Stomach (tissue), 9 donors: ENCODE data around the gene ERCC6L2. TPM values are rescaled to one million over a fixed set of nuclear protein-coding genes. Genes with fewer than 3 reads are reported as not detected.

ENCODE experiments used
- DNase-seq, 2 donors: peaks; one replicate each; pipeline versions ENCODE4 v3.0.0 to v3.0.0-alpha.2; 2013 to 2019
- H3K27ac ChIP-seq, 5 donors: fragments of 200-600 bp in 4 of 5; sonication (generic) in 4 of 5; one replicate each; pipeline ENCODE4 v1.5.1; 2013 to 2019; ENCODE audit warnings: mild to moderate bottlenecking in 1 of 5, moderate library complexity in 1 of 5
- H3K27me3 ChIP-seq, 3 donors: fragments of 200-600 bp; sonication (generic); one replicate each; pipeline ENCODE4 v1.5.1; 2017 to 2019; ENCODE audit warnings: mixed run types in 1 of 3
- H3K36me3 ChIP-seq, 4 donors: fragments of 200-600 bp; sonication (generic); 1 replicate in 3 of 4; 2 replicates in 1 of 4; pipeline ENCODE4 v1.5.1; 2016 to 2019
- H3K4me1 ChIP-seq, 4 donors: fragments of 200-600 bp; sonication (generic); one replicate each; pipeline ENCODE4 v1.5.1; 2016 to 2019
- H3K4me3 ChIP-seq, 4 donors: fragments of 200-600 bp; sonication (generic) in 3 of 4; one replicate each; pipeline ENCODE4 v1.5.1; 2016 to 2019; ENCODE audit warnings: mild to moderate bottlenecking in 1 of 4
- H3K9me3 ChIP-seq, 4 donors: fragments of 200-600 bp; sonication (generic); one replicate each; pipeline ENCODE4 v1.5.1; 2016 to 2019
- EP300 ChIP-seq: sonication (generic); formaldehyde crosslinking; IDR thresholded peaks from one replicate; pipeline ENCODE4 v1.6.1; 2017; ENCODE audit warnings: antibody characterized with exemption
- POLR2A ChIP-seq, 4 donors: fragments of 450-650 bp; IDR thresholded peaks; one replicate each; pipeline ENCODE4 v1.6.1; 2016; ENCODE audit warnings: antibody characterized with exemption in 4 of 4, control low read depth in 2 of 4, mild to moderate bottlenecking in 1 of 4, moderate library complexity in 1 of 4
- POLR2AphosphoS5 ChIP-seq, 3 donors: sonication (generic); formaldehyde crosslinking; IDR thresholded peaks; one replicate each; pipeline ENCODE4 v1.6.1; 2016; ENCODE audit warnings: antibody characterized with exemption in 3 of 3
- WGBS, 5 donors: extraction: QIAGEN DNeasy Blood & Tissue Kit in 3 of 5; methylation state at CpG; one replicate each; pipeline versions ENCODE4 v1.1.5 to v1.1.7; 2013 to 2018; 5-methylcytosine and 5-hydroxymethylcytosine counted together
- intact Hi-C: fragments of 100-400 bp; cut with DNase I; formaldehyde crosslinking; loops from one replicate; pipeline ENCODE4 v1.15.1; 2023; ENCODE audit warnings: low total_unique reads
- polyA plus RNA-seq, 3 donors: library from polyadenylated mRNA; stranded (reverse); fragments of 200-250 nt; gene quantifications; one replicate each; pipeline ENCODE4 v1.2.3, GENCODE V29; 2013
- total RNA-seq, 5 donors: library from RNA; depleted of rRNA; stranded (reverse); fragments of >200 nt; gene quantifications; one replicate each; pipeline versions ENCODE4 v1.1.0 to v1.2.3, GENCODE V29; 2014 to 2016
- TF ChIP-seq, protein P1 (sequence below), 7 experiments: fragments of 450-650 bp in 4 of 7; fragments of 200-600 bp in 3 of 7; sonication (generic) in 3 of 7; IDR thresholded peaks; one replicate each; pipeline ENCODE4 v1.5.1; 2016 to 2019; ENCODE audit warnings: antibody characterized with exemption in 7 of 7, control low read depth in 2 of 7, mild to moderate bottlenecking in 1 of 7
- donor health status: healthy with polysubstance abuse.
- donor health status: Bipolar disorder and iron deficiency.
- donor health status: healthy.

Gene ERCC6L2
- total and polyA plus RNA-seq, 8 donors: 3.9 to 218 (median 34.1) TPM

DNA sequence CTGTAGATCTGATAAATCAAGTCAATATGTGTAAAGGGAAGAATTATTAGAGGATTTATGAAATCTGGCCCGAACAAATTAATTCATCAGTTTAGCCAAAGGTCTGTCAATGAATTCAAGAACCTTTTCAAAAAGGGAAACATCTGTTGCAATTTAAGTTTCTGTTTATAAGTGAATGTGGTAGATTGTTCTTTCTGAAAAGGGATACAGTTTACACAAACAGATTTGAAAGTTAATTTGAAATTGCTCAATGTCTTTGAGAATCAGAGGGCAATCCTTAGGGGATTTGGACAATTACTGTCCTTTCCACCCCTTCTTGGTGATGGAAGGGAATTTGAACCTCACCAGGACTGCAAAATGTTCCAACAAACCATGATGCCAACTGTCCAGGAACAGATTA is 29.7 kb upstream of the ERCC6L2 start:
- Histone ChIP-seq H3K9me3 (no peaks in the 10 kb centered on the region), H3K27me3 (no peaks in the 10 kb centered on the region), H3K4me3 (no peak overlapping the region), H3K36me3 (no peaks in the 10 kb centered on the region), H3K4me1 (peaks cover 0 to 10% (median 1%) of the 10 kb centered on the region in 4 donors), H3K27ac (no peak overlapping the region)
- WGBS, 5 donors: 65 to 79% (median 71%) methylated on average over 1 of the region's 1 CpG
- no peak for TF ChIP-seq EP300
- TF ChIP-seq, protein P1, sequence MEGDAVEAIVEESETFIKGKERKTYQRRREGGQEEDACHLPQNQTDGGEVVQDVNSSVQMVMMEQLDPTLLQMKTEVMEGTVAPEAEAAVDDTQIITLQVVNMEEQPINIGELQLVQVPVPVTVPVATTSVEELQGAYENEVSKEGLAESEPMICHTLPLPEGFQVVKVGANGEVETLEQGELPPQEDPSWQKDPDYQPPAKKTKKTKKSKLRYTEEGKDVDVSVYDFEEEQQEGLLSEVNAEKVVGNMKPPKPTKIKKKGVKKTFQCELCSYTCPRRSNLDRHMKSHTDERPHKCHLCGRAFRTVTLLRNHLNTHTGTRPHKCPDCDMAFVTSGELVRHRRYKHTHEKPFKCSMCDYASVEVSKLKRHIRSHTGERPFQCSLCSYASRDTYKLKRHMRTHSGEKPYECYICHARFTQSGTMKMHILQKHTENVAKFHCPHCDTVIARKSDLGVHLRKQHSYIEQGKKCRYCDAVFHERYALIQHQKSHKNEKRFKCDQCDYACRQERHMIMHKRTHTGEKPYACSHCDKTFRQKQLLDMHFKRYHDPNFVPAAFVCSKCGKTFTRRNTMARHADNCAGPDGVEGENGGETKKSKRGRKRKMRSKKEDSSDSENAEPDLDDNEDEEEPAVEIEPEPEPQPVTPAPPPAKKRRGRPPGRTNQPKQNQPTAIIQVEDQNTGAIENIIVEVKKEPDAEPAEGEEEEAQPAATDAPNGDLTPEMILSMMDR (IDR thresholded peaks at IDR 0.05): no peak
- no peak for TF ChIP-seq POLR2A (IDR thresholded peaks at IDR 0.05)
- TF ChIP-seq POLR2AphosphoS5 (IDR thresholded peaks at IDR 0.05): no peak
- intact Hi-C loops: no loop called here
- no peak for DNase-seq

DNA sequence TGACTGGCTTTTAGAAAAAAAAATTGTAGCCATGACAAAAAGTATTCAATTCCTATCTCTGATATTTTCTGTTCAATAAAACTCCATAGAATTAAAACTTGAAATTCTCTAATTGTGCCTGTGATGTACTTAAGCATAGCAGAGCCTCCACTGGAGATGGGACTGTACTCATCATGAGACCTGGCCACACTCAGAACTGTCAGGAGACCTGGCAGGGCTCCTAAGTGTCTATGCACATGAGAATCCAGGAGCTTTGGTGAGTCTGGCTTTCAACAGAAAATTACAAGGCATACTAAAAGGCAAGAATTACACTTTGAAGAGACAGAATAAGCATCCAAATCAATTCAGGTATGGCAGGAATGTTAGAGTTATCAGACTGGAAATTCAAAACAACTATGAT is 26.7 kb upstream of the ERCC6L2 start:
- Histone ChIP-seq H3K9me3 (no peaks in the 10 kb centered on the region), H3K27ac (no peak overlapping the region), H3K4me1 (peaks cover 0 to 7% (median 1%) of the 10 kb centered on the region in 4 donors), H3K4me3 (no peak overlapping the region), H3K36me3 (no peaks in the 10 kb centered on the region), H3K27me3 (no peaks in the 10 kb centered on the region)
- intact Hi-C loops: no loop called here
- no peak for DNase-seq
- no peak for TF ChIP-seq POLR2A (IDR thresholded peaks at IDR 0.05)
- TF ChIP-seq EP300: no peak
- TF ChIP-seq, protein P1 (IDR thresholded peaks at IDR 0.05): no peak
- TF ChIP-seq POLR2AphosphoS5 (IDR thresholded peaks at IDR 0.05): no peak

DNA sequence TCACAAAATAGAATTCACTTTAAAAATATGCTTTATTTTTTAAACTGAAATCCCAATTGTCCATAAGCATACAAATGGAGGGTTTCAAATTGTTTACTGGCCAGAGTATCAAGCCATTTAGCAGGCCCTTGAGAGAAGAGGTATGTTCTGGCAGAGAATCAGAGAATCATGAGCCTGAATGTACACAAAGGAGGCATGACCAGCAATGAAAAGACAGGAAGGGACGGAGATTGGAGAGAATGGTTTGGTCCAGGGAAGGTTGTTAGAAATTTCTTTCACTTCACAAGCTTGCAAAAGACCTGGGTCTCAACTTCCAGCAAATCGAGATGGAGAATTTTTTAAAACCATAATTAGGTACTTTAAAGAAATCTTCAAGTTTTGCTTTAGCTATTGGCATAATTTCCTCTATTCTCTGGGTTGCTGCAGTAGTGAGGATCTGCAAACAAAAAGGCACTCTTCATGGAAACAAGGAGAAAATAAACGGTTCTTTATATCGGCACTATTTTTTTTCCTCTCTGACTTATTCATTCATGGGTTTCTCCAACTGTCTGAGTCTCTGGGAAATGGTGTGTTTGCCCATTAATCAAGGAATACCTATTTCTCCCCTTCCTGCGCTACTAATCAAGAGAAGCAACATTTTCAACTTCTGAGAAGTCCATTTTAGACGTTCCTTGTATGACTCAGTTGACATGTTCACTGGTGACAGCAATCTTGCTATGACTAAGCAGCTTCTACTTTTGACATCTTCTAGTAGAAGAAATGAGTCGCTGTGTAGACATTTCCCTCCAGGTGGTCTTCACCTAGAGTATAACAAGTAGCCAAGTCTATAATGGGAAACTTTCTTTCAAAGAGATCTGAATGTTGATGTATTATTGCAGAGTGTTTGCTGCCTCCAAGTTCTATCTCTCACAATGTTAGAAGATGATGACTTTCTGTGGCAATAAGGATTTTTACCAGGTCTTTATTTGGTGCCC is 23.1 kb upstream of the ERCC6L2 start:
- intact Hi-C loops: no loop called here
- no peak overlapping the region for H3K27ac ChIP-seq
- H3K4me3 ChIP-seq: no peak overlapping the region
- no peak for DNase-seq
- peaks cover 0 to 13% (median 4%) of the 10 kb centered on the region in 4 donors for H3K4me1 ChIP-seq
- no peaks in the 10 kb centered on the region for H3K27me3 ChIP-seq
- TF ChIP-seq POLR2AphosphoS5 (IDR thresholded peaks at IDR 0.05) (peak in 1 of 3 donors; percentile 40), POLR2A (IDR thresholded peaks at IDR 0.05) (no peak), EP300 (no peak)
- TF ChIP-seq, protein P1 (IDR thresholded peaks at IDR 0.05): no peak
- 63 to 78% (median 71%) methylated on average over 7 of the region's 7 CpGs for WGBS, 5 donors
- no peaks in the 10 kb centered on the region for H3K36me3 ChIP-seq
- H3K9me3 ChIP-seq: no peaks in the 10 kb centered on the region

DNA sequence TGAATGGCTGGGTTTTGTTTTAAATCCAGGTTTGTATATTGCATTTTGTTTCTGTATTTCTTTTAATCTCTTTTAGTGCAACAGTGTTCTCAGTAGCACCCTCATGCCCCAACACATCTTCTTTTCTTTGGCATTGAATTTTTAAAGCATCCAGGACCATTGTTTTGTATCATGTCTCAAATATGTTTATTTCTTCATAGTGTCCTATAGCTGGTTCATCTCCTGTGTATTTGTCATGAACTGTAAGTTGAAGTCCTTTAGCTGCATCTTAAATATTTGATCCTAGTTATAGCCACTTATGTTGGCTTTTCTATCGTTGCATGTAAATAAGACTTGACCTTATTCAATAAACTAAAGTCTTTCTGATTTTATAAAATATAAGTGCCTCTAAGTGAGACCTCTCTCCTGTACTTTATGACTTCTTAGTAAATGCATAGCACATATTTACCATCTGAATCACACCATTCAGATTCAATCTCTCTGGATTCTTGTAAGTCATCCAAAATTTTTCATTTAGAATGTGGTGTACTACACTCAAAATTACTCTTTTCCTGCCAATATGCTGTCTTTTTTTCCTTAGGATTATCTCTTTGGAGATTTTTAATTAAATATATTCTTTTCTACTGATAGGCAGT is 21.0 kb upstream of the ERCC6L2 start:
- no peak for TF ChIP-seq POLR2A (IDR thresholded peaks at IDR 0.05)
- TF ChIP-seq POLR2AphosphoS5 (IDR thresholded peaks at IDR 0.05): no peak
- no peak for TF ChIP-seq EP300
- TF ChIP-seq, protein P1 (IDR thresholded peaks at IDR 0.05): no peak
- no peaks in the 10 kb centered on the region for H3K27me3 ChIP-seq
- H3K4me3 ChIP-seq: no peak overlapping the region
- H3K9me3 ChIP-seq: no peaks in the 10 kb centered on the region
- H3K27ac ChIP-seq: no peak overlapping the region
- 42 to 82% (median 74%) methylated on average over 1 of the region's 1 CpG for WGBS, 5 donors
- H3K4me1 ChIP-seq: peaks cover 0 to 26% (median 13%) of the 10 kb centered on the region in 4 donors
- H3K36me3 ChIP-seq: no peaks in the 10 kb centered on the region
- intact Hi-C loops: no loop called here
- DNase-seq: no peak
